RPMI7951 (cell line): ENCODE measurements around the gene KRTAP5-6. TPM values are rescaled to one million over a fixed set of nuclear protein-coding genes. Genes with fewer than 3 reads are reported as not detected.
A peak's percentile ranks its signal among the peaks of the same experiment; 100 is the strongest.

Experiments
- DNase-seq: peaks from one replicate; pipeline ENCODE4 v3.0.0-alpha.2; 2012; ENCODE audit warnings: low read depth
- total RNA-seq: library from RNA; depleted of rRNA; stranded (reverse); fragments of >200 nt; shearing (Covaris generic); gene quantifications from 2 replicates; pipeline ENCODE4 v1.2.3, GENCODE V29; 2014

Gene KRTAP5-6
- total RNA-seq, 1 experiment from 2014 or later: not detected

GRCh38 chr11:1733716-1734640 lies 37.0 kb downstream of the KRTAP5-6 start:
- DNase-seq: no peak

- no peak for DNase-seq
Observed at GRCh38 chr11:1734641-1735081, 37.7 kb downstream of the KRTAP5-6 start.

GRCh38 chr11:1735271-1735670 lies 38.3 kb downstream of the KRTAP5-6 start:
- no peak for DNase-seq

GRCh38 chr11:1736447-1736992 lies 39.5 kb downstream of the KRTAP5-6 start:
- peak; percentile 49 for DNase-seq

- no peak for DNase-seq
Observed at GRCh38 chr11:1737080-1737757, 40.2 kb downstream of the KRTAP5-6 start.

GRCh38 chr11:1738380-1738779 lies 41.4 kb downstream of the KRTAP5-6 start:
- DNase-seq: no peak

GRCh38 chr11:1739576-1739975 lies 42.6 kb downstream of the KRTAP5-6 start:
- DNase-seq: no peak

- no peak for DNase-seq
Observed at GRCh38 chr11:1740786-1741530, 44.0 kb downstream of the KRTAP5-6 start.

GRCh38 chr11:1741741-1742140 lies 44.7 kb downstream of the KRTAP5-6 start:
- DNase-seq: no peak

- DNase-seq: no peak
Observed at GRCh38 chr11:1742371-1742770, 45.4 kb downstream of the KRTAP5-6 start.

- no peak for DNase-seq
Observed at GRCh38 chr11:1742869-1743584, 46.0 kb downstream of the KRTAP5-6 start.

- DNase-seq: no peak
Observed at GRCh38 chr11:1743585-1744136, 46.7 kb downstream of the KRTAP5-6 start.

GRCh38 chr11:1744137-1744886 lies 47.3 kb downstream of the KRTAP5-6 start:
- DNase-seq: peak; percentile 62

- peak; percentile 69 for DNase-seq
Observed at GRCh38 chr11:1744891-1745700, 48.1 kb downstream of the KRTAP5-6 start.

- DNase-seq: no peak
Observed at GRCh38 chr11:1745701-1746320, 48.8 kb downstream of the KRTAP5-6 start.

GRCh38 chr11:1746511-1746931 lies 49.5 kb downstream of the KRTAP5-6 start:
- DNase-seq: peak; percentile 90

- DNase-seq: no peak
Observed at GRCh38 chr11:1746956-1747752, 50.2 kb downstream of the KRTAP5-6 start.
